ELR (cell line): Measurements from ENCODE around the gene PBRM1.
"Not testable (repeated sequence)": the region's sequence is repeated elsewhere in the genome, so short reads cannot be mapped to it uniquely, and the experiment has no call there.

Experiments
- DNase-seq: peaks from one replicate; pipeline ENCODE4 v3.0.0-alpha.2; 2015; ENCODE audit warnings: low read depth

PBRM1 gene

DNA sequence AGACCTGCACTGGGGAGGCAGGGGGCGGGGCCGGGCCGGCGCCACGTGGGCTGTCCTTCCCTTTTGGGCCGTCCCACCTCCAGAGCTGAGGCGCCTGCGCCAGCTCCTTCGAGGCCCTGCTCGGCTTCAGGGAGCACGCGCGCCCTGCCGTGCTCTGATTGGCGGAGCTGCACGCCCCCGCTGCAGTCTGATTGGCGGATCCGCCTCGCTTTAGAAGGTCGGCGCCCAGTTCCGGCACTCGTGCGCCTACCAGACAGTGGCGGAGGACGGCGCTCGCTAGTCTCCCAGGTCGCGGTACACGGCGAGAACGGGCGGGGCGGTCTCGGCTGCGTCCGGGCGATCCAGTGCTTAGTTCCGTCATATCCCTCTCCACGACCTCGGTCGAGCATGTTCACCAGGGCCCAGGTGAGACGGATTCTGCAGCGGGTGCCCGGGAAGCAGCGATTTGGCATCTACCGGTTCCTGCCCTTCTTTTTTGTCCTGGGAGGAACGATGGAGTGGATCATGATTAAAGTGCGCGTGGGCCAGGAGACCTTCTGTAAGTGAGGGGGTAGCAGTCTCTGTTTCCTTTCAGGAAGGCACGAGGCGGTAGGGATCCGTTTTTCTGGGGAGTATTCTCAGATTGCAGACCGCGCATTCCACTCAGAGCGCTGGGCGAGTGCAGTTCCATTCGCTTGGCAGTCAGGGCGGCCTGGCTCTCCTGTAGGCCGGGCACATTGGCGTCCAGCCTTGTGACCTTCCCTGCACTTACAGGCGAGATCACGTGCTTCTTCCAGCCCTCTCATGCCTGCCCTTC lies 149.1 kb downstream of the PBRM1 start, which contains the start of gene UQCC5:
TSS of gene UQCC5 (plus strand) at position 237 of the 796 bp plus-strand sequence. CDS start at position 388, 151 bp downstream.
- peak; percentile 98 for DNase-seq

DNA sequence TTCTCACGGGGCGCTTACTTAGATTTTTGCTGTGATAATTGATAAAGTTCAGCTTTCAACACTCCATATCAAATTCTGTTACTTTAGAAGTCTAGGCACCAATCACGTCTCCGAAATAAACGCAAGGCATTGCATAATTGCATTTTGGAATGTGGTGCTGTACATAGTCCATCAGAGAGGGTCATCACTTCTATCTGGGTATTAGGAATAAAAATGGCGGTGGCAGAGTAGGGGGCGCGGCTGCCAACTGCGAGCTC lies 149.7 kb downstream of the PBRM1 start:
- no peak for DNase-seq

DNA sequence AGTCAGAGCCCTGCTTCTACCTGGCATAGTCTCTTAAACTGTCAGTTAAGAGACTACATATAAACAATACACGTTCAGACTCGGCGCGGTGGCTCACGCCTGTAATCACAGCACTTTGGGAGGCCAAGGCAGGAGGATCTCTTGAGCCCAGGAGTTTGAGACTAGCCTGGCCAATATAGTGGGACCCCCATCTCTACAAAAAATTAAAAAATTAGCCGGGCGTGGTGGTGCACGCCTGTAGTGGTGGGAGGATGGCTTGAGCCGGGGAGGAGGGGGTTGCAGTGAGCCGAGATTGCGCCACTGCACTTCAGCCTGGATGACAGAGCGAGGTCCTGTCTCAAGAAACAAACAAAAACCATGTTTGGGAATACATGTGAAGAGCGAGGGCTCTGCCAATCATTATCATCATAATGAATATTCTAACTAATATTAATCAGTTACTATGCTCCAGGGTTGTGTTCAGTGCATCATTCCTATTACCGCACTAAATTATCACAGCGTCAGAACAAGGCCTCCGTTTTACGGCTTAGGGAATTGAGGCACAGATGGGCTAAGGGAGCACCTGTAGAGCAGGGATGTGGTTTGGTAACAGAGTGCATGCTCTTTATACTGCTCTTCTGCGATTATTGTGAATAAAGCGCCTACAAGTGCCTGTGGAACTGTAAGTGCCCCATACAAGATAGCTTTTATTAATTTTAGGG lies 150.2 kb downstream of the PBRM1 start:
- no peak for DNase-seq

DNA sequence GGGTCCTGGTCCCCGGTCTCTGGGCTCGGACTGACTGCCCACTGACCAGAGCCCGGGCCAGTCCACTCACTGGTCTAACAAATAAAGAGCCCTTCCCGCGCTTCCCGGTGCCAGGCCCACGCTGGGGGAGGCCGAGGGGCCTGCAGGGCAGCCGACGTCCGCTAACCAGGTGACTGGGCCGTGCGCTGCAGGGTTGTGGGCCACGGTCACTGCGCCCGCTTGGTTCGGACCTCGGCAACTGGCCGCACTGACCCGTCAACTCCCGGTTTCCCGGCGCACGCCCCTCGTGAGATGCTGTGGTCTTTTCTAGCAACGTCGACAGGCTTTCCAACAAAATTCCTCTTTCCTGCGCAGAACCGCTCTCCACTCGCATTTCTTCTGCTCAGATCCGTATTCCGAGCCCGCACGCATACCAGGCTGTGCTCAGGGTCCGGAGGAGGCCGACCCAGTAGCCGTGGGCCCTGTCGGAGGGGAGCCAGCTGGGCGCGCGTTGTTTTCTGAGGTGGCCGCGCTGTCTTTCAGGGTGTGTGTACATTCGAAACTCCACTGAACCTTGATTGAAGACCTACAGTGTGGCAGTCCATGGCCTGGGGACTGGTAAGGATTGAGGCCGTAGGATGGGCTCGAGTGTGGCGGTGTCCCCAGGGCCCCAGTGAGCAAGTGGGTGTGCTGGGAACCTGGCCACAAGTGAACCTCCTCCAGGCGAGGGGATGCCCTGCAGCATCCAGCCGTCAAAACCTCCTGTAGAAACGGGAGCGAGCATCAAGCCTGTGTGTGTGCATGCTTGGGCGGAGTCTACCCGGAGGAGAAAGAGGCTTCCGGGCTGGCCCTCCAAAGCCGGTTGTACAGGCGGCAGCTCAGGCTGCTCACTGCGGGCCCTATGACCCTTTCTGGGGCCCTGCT lies 151.2 kb downstream of the PBRM1 start:
- DNase-seq: peak; percentile 43

DNA sequence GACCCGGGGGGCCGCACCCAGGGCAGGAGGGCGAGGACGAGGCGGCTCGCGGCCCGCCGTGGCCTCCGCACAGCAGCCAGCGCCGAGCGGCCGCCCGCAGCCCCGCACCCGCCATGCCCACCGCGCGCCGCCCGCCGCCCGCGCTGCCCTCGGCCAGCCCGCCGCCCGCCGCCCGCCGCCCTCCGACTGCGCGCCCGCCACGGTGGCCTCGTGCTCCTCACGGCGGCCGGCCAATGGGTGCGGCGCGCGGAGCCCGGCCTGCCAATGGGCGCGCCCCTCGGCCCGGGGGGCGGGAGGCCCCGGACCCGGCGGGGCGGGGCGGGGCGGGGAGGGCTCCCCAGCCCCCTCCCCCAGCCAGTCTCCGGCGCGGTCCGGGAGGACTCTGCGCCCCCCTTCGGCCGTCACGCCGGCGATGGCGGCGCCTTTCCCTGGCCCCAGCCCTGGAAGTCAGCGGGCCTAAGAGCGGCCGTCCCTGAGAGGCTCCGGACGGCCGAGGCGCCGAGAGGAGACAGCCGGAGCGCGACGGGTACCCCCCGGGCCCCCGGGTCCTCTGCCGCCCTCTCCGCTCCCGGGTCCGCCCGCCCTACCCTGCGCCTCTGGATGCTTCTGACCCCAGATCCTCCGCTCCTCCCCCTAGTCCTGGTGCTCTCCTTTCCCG lies 152.0 kb downstream of the PBRM1 start, which contains the start of gene NT5DC2:
TSS of gene NT5DC2 (minus strand) at position 235 of the 658 bp plus-strand sequence. CDS start at position 115, 120 bp downstream.
- DNase-seq: peak; percentile 78

DNA sequence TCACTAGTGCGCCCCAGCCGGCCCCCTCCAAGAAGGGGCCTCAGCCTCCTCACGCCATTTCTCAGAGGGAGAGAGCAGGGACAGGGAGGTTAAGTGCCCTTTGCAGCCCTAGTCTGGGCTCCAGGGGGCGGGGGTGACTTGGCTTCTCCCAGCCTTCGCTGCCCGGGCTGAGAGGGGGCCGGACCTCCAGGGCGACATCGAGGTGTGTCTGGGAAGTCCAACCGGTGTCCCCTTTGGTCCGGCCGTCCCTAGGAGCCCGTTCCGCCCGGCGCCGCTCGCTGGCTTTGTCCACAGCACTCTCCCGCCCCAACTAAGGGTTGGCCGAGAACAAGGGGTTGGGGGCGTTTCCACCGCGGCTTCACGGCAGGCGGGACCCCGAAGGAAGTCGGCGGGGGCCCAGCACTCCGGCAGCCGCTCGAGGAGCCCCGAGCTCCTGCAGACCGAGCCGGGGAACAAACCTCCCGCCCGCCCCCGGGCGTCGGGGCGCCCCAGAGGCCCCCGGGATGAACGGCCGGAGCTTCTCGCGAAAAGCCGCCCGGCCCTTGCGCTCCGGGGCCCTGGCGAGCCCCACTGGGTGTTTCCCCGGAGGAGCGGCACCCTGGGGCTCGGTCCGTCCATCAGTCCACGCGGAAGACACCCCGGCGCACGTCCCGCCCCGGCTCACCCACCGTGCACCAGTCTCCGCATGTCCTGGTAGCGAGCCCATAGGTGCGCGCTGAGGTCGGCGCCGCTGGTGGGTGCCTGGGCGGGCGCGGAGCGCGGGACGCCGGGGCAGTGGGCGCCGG lies 152.7 kb downstream of the PBRM1 start:
- peak; percentile 45 for DNase-seq

DNA sequence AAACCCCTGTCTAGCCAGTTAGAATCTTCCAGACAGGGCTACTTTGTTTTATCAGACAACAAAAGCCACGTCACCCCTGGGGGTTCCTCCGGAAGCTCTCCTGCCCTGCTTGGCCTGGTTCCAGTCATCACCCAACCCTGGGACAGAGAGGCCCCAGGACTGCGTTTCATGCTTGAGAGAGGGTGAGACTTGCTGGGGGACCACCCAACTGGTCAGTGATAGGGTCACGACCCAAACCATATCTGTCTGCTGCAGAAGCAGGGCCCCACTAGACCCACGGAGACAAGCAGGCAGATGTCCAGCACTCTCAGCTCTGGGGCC lies 153.2 kb downstream of the PBRM1 start:
- DNase-seq: peak; percentile 80

DNA sequence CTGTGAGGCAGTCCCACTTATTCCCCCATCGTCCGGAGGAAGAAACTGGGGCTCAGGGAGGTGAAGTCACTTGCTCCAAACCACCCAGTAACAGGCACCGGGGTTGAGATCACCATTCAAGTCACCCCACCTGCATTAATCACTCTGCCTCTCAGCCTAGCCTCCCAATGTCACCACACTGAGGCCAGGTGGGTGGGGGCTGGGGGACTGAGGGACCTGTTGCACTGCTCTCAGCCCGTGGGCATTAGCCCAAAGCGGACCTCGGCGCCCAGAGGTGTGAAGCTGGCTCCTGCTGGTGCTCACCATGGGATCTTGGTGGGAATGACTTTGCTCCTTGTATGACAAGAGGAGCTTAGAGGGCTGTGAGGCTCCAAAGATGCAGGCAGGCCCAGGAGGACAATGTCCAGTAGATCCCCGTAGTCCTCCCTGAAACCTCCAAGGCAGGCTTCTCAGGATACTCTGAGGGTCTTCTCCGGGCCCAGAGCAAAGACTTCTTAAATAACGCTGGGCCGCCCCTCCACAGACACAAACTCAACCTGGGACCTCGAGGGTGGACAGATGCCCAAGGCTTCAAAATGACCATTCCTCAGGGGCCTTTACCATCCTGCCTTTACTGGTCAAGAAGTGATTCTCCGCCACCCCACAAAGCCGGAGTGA lies 153.7 kb downstream of the PBRM1 start:
- DNase-seq: no peak

DNA sequence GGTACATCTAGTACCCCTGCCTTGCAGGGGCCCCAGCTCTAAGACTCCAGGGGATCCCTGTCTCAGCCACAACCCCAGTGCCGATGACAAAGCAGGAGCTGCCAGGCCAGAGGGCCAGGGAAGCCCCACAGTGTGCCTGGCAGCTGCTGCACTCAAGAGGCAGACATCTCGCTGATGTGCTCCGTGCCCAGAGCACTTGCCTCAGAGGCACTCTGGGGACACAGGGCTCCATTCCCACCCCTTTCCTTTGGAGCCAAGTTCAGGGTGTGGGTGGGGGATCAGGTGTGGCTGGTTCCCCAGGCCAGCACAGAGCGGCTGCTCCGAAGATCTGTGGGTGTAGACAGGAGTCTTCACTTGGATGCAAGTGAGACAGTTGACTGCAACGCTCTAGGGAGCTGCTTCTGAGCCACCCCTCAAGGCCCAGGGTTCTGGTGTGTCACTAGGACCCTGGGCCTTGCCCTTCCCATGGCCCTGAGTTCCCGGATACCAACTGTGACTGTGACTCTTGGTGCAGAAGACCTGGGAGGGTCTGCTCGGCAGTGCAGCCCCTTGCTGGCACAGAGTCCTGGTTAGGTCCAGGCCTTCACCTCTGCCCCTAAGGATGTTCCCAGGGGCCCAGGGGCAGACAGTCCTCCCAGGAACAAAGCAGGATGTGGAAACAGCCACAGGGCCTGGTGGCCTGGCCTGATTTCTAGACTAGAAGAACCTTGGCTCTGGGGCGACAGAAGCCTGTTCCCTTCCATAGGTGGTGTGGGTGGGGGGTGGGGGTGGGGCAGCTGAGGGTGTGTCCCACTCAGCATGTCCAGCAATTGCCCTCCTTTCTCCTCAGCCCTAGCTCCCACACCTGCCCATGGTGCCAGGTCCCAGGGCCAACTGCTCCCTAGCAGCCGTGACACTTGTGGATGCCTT lies 154.5 kb downstream of the PBRM1 start:
- no peak for DNase-seq

DNA sequence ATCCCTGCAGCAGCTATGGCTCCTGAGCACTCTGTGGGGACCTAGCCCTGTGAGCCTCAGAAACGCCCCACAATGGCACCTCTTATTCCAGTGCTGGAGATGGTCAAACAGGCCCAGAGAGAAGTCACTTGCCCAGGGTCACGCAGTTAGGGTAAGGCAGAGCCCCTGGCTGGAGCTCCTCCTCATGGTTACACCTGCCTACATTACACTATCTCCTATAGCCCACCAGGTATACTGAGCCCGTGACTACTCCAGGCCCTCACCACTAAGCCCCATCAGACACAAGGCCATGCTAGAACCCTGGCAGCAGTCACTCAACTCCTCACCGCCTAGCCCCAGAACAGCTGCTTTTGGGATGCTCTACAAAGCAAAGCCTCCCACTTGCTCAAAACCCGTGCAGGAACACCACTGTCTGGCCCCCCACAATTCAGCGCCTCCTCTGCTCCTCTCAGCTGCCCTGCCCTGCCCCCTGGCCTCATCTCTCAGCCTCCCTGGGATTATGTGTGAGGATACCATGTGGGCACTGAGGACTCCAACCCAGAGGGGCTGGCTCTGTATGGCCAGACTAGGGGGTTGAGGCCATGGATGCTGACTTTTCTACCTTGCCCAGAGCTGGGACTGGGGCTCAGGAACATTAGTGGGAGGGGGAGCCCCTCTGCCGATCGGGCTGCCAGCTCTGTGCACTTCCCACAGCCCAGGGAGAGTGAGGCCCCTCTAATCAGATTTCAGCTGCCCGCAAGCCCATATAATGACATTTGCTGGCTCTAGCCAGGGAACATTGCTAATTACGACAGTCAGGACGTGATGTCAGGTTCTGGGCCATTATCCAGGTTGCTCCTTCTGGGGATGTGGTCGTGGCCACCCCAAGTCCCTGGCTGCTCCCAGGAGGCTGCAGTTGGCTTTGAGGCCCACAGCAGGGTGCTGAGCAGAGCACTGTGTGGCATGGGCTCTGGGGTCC lies 156.1 kb downstream of the PBRM1 start:
- DNase-seq: no peak

DNA sequence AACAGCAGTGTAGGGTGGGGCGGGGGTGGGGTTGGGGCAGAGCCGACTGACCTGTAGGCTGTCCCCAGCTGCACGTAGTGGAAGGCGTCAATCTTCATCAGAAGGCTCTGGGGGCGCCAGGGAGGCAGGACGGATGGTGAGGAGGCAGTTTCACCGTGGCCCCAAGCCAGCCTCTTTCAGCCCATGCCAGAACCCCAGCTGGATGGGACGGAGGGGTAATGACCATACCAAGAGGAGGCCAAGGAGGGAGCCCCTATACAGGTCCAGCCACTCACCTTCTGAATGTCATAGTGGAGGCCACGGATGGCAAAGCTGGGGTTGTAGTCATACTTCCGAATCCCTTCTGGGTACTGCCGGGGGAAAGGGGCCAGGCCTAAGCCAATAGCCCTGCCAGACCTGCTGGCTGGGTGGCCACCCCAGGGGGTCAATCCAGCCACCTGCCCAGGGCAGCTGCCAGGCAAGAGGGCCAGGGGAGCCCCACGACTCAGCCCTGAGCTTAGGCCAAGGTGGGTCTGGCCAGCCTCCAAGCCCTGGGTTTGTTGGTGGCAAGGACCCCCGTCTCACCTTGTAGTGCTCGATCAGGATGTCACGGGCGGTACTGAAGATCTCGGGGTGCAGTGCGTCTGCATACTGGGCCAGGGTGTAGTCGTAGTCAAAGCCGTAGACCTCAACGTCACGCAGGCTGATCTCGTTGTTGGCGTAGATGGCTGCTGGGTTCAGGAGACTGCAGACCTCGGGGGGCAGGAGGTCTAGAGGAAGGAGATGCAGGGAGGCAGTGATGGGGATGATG lies 156.9 kb downstream of the PBRM1 start:
- no peak for DNase-seq

DNA sequence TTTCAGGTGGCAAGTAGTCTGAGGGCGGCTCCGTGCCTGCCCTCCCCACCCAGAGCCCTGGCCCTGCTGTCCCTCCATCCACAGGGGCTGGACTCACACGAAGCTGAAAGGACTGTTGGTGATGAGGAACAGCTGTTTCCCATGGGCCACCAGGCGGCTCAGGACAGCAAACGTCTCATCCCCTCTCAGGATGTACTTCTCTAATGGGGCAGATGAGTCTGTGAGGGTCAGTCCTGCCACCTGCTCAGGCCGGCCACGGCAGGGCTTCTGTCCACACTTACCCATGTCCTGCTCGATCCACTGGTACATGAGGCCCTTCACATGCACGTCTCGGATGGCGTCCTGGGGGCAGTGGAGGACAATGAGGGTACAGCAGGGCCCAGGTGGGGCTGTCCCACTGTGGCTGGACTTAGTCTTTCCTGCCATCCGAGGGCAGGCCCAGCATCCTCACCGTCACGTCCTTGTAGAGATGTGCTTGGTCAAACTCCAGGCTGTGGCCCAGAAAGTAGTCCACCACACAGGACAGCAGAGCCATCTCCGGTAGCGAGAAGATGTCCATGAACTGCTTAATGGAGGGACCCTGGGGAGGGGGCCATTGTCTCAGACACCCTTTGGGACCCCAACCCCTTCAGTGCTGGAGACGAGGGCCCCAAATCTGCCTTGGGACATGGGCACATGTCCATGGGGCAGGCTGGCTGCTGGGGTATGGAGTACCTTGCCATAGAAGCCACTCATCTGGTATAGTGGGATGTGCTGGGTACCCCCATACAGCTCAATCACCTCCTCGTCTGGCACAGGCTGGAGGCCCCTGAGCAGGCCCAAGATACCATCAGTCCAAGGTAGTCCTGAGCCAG lies 157.8 kb downstream of the PBRM1 start:
- no peak for DNase-seq

DNA sequence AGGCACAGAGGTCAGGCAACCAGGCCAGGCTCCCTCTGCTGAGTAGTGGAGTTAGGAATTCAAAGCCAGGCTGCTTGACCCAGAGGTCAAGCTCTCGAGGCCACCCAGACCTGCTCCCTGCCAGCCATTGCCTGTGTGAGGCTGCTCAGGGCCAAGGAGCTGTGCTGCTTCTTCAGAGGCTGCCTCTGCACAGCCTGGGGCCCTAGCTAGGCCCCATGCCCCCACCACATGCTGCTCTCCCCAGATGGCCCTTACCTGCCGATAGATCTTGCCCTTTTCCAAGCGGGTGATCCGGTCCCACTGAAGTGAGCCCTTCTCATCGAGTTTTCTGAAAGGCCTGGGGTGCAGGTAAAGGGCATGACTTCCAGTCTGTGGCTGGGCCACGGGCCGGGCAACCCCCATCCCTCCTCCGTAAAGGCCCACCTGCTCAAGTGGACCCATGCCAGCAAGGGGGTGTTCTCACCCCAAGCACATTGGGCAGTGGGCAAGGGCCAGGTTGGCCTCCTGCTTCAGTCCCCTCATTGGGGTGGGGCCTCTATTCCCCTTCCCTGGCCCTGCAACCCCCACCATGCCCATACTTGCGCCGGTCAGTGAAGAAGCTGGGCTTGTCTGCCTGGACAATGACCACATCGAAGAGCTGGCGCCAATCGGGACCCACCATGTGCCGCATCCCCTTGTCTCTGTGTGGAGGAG lies 158.5 kb downstream of the PBRM1 start:
- DNase-seq: peak; percentile 20

DNA sequence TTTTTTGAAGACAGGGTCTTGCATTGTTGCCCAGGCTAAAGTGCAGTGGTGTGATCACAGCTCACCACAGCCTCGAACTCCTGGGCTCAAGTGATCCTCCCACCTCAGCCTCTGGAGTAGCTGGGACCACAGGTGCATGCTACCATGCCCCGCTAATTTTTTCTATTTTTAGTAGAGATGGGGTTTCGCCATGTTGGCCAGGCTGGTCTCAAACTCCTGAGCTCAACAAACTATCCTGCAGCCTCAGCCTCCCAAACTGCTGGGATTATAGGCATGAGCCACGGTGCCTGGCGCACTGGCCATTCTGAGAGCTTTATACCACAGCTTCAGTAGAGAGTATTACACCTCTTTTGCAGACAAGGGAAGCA lies 159.1 kb downstream of the PBRM1 start:
- not testable (repeated sequence) for DNase-seq

DNA sequence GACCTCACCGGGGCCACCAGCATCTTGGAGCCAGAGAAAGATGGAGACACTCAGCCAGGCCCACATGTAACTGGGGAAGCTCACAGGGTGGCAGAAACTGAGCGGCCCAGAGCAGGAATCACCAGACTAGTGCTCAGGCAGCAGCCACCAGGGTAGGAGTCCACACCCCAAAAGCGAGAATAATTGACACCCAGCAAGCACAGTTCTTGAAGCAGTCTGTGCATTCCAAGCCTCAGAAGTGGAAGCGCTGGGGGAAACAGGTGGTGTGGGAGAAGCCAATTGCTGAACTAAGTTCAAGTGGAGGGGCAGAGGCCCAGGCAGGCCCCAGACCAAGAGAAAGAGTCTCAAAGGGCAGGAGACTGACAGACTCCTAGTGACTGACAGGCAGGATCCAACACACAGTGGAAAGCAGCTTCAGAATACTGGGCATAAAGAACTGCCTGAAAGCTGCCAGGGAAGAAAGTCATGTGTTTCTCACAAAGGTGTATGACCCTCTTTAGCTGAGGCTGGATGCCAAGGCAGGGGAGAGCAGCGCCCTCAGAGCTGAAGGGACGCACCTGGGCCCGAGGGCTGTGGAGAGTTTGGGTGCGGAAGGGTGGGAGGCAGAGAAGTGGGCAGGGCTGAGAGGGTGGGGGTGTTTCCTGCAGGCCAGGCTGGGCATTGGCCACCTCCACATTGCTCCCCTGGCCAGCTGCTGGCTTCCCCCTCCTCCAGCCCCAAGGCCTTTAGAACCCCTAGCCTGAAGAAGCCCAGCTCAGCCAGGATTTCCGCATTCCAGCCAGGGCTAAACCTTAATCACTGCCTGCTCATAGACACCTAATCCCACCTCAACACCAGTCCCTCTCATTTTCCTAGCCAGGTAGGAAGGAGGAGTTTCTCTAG lies 159.8 kb downstream of the PBRM1 start:
- no peak for DNase-seq
